ENCODE data around the gene TFIP11.

DNA sequence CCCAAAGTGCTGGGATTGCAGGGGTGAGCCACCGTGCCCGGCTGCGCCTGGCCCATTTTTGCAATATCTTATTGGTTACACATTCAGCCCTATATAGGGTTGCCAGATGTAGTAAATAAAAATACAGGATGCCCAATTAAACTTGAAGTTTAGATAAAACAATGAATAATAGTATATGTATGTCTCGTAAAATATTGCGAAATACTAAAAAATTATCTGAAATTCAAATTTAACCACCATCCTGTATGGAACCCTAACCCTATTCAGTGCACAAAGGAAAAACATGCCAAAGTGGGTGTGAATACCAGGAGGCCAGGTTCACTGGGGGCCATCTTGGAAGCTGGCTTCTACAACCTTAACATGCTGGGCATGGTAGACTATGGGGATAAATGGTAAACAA, 5.2 kb upstream of the TFIP11 start:
- TF ChIP-seq, protein P1, sequence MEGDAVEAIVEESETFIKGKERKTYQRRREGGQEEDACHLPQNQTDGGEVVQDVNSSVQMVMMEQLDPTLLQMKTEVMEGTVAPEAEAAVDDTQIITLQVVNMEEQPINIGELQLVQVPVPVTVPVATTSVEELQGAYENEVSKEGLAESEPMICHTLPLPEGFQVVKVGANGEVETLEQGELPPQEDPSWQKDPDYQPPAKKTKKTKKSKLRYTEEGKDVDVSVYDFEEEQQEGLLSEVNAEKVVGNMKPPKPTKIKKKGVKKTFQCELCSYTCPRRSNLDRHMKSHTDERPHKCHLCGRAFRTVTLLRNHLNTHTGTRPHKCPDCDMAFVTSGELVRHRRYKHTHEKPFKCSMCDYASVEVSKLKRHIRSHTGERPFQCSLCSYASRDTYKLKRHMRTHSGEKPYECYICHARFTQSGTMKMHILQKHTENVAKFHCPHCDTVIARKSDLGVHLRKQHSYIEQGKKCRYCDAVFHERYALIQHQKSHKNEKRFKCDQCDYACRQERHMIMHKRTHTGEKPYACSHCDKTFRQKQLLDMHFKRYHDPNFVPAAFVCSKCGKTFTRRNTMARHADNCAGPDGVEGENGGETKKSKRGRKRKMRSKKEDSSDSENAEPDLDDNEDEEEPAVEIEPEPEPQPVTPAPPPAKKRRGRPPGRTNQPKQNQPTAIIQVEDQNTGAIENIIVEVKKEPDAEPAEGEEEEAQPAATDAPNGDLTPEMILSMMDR (IDR thresholded peaks at IDR 0.05), result no peak
- no peak for TF ChIP-seq POLR2A (IDR thresholded peaks at IDR 0.05)
